GM19193 (cell line): ENCODE measurements around the gene NRG4.

Experiments used
- POLR2A ChIP-seq: IDR thresholded peaks from 4 replicates; pipeline ENCODE4 v1.6.1; 2011; ENCODE audit not compliant: insufficient read depth, insufficient read length; ENCODE audit errors: extremely low read depth

Gene NRG4

GRCh38 chr15:76011627-76012551 is at the start of gene NRG4:
NRG4 (minus strand) TSS chr15:76012424; CDS start chr15:76011230, 1,194 bp downstream.
- no peak for TF ChIP-seq POLR2A

GRCh38 chr15:76061700-76062099 is 49.5 kb upstream of the NRG4 start:
- no peak for TF ChIP-seq POLR2A

- TF ChIP-seq POLR2A: no peak
Observed at GRCh38 chr15:76060118-76060989, 48.1 kb upstream of the NRG4 start.

- no peak for TF ChIP-seq POLR2A
Observed at GRCh38 chr15:76059320-76060117, 47.3 kb upstream of the NRG4 start, which contains the start of gene TMEM266. TMEM266 (plus strand) TSS chr15:76059985; CDS start chr15:76134264, 74,279 bp downstream.

- TF ChIP-seq POLR2A: no peak
Observed at GRCh38 chr15:76058714-76059319, 46.6 kb upstream of the NRG4 start.

GRCh38 chr15:76057332-76058000 is 45.2 kb upstream of the NRG4 start:
- TF ChIP-seq POLR2A: no peak

GRCh38 chr15:76056931-76057330 is 44.7 kb upstream of the NRG4 start:
- no peak for TF ChIP-seq POLR2A

- TF ChIP-seq POLR2A: no peak
Observed at GRCh38 chr15:76038512-76038911, 26.3 kb upstream of the NRG4 start.

- no peak for TF ChIP-seq POLR2A
Observed at GRCh38 chr15:76035593-76035992, 23.4 kb upstream of the NRG4 start.

- no peak for TF ChIP-seq POLR2A
Observed at GRCh38 chr15:76034111-76034510, 21.9 kb upstream of the NRG4 start.

GRCh38 chr15:76033438-76033837 is 21.2 kb upstream of the NRG4 start:
- no peak for TF ChIP-seq POLR2A

GRCh38 chr15:76032046-76032445 is 19.8 kb upstream of the NRG4 start:
- no peak for TF ChIP-seq POLR2A

- TF ChIP-seq POLR2A: no peak
Observed at GRCh38 chr15:76024021-76024768, 12.0 kb upstream of the NRG4 start.
